SH-SY5Y (cell line): ENCODE measurements around the gene PARP9.

ENCODE experiments used
- GATA2 ChIP-seq: IDR thresholded peaks from 2 replicates; pipeline ENCODE4 v1.6.1; 2011; ENCODE audit warnings: mild to moderate bottlenecking, low read depth, low read length
- GATA3 ChIP-seq: IDR thresholded peaks from 2 replicates; pipeline ENCODE4 v1.6.1; 2011; ENCODE audit warnings: low read depth, mild to moderate bottlenecking, low read length, moderate library complexity

GRCh38 chr3:122502941-122503340 lies 61.2 kb downstream of the PARP9 start:
- no peak for TF ChIP-seq GATA3
- TF ChIP-seq GATA2, result no peak
